ENCODE measurements around the gene TUT1.

DNA sequence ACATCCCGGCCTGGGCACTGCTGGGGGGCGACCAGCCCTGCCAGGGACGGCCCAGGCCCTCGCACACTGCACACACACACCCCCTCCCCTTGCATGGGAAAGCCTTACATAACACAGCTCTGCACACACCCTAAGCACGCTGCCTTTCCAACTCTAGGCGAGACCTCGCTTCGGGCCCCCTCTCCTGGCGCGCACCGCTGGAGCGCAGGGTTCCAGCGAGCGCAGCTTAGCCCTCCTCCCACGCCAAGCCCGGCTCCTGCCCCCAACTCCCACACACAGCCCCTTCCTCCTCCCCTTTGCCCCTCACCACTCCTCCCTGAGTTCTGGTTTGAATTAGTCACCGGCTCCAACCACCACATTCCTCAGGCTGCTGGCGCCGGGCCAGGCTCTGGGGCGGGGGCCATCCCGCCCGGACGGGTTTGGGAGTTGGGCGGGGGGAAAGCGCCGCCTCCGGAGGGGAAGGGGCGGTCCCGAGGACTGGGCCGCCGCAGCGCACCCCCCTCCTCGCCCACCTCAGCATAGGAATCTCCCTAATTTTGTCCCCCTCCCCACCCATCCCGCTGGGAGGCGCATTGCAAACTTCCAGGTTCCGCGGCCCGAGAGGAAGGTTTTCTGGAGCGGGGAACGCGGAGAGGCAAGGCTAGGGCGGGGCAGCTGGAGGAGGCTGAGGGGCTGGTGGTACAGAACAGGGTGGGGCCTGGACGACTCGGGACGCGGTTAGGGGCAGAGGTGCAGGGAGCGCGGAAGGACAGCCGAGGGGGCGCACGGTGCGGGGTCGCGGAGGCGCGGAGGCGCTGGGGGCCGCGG, 45.7 kb downstream of the TUT1 start:
- peak; percentile 91 for TF ChIP-seq POLR2AphosphoS5 (IDR thresholded peaks at IDR 0.05)
- peak in 3 of 4 experiments; percentile 5 to 17 (median 13) for TF ChIP-seq CTCF (IDR thresholded peaks at IDR 0.05)
- TF ChIP-seq POLR2A (IDR thresholded peaks at IDR 0.05): peak; percentile 29 to 47
